Limb (tissue), 2 donors: ENCODE data around the gene HSPG2.

ENCODE experiments used
- DNase-seq, 2 donors: peaks; one replicate each; pipeline ENCODE4 v3.0.0-alpha.2; 2016; ENCODE audit errors: extremely low spot score in 2 of 2

Gene HSPG2

GRCh38 chr1:21865609-21865942 lies 71.5 kb downstream of the HSPG2 start:
- no peak for DNase-seq

GRCh38 chr1:21864730-21865129 lies 72.4 kb downstream of the HSPG2 start:
- DNase-seq, result no peak

- DNase-seq, result no peak
Measured at GRCh38 chr1:21863981-21864380, 73.1 kb downstream of the HSPG2 start.

- DNase-seq, result no peak
Measured at GRCh38 chr1:21861602-21862429, 75.3 kb downstream of the HSPG2 start.

- no peak for DNase-seq
Measured at GRCh38 chr1:21860971-21861370, 76.1 kb downstream of the HSPG2 start.

GRCh38 chr1:21859669-21860179 lies 77.4 kb downstream of the HSPG2 start:
- DNase-seq, result no peak

GRCh38 chr1:21857840-21858670 lies 79.1 kb downstream of the HSPG2 start:
- no peak for DNase-seq

- DNase-seq, result no peak
Measured at GRCh38 chr1:21857142-21857839, 79.8 kb downstream of the HSPG2 start.

GRCh38 chr1:21855257-21856096 lies 81.6 kb downstream of the HSPG2 start:
- DNase-seq, result no peak

- DNase-seq, result no peak
Measured at GRCh38 chr1:21854751-21855131, 82.4 kb downstream of the HSPG2 start.

GRCh38 chr1:21854090-21854750 lies 82.9 kb downstream of the HSPG2 start:
- no peak for DNase-seq

- no peak for DNase-seq
Measured at GRCh38 chr1:21853131-21853427, 84.0 kb downstream of the HSPG2 start.

- no peak for DNase-seq
Measured at GRCh38 chr1:21852282-21853130, 84.6 kb downstream of the HSPG2 start.

- no peak for DNase-seq
Measured at GRCh38 chr1:21851430-21852250, 85.5 kb downstream of the HSPG2 start.

- no peak for DNase-seq
Measured at GRCh38 chr1:21849909-21850576, 87.1 kb downstream of the HSPG2 start.

- no peak for DNase-seq
Measured at GRCh38 chr1:21848524-21849174, 88.5 kb downstream of the HSPG2 start.

- DNase-seq, result no peak
Measured at GRCh38 chr1:21847223-21848205, 89.6 kb downstream of the HSPG2 start.
